HG02759 (cell line): ENCODE measurements around the gene TEDC2.
"Not testable (repeated sequence)": the region's sequence is repeated elsewhere in the genome, so short reads cannot be mapped to it uniquely, and the experiment has no call there.

Experiments
- ATAC-seq: cut with Tn5 transposase; IDR thresholded peaks from one replicate; pipeline ENCODE4 v1.9.1; 2021; ENCODE audit warnings: mild to moderate bottlenecking, moderate library complexity; ENCODE audit not compliant: unreplicated experiment

The TEDC2 gene

DNA sequence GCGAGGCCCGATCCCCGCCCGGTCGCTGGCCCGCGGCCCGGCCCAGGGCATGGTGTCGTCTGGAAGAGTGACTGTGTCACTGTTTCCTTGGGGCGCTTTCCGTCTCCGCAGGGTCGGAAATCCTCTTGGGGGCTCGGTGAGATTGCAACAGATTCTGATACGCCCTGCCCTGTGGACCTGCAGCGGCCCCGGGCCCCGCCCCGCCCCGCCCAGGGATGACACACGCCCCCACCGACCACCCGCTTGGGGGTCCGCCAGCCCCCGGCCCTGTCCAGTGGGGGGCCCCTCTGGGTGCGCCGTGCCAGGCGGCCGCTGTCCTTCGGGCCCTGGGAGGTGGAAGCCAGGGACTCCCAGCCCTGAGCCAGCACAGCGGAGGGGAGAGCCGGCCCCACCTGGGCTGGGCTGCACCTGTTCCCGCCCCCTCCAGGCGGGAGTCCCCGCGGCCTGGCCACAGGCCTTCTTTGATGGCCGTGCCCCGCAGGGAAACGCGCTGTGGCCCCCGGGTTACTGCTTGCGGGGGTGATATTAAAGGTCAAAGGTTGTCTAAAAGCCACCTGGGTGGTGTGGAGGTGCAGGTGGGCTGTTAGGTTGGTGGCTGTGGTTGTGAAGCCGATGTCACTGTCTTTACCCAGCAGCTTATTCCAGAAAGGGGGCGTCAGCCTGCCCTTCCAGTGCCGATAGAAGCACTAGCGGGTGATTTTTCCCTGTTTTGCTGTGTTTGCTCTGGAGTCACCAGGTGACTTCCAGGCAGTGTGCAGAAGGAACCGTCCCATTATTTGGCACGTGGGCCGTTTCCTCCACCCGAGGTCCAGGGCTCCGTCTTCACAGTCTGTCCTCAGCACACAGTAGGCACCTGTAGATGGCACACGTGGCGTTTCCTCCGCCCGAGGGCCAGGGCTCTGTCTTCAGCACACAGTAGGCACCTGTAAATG lies 15.8 kb downstream of the TEDC2 start:
- ATAC-seq = peak; percentile 12

DNA sequence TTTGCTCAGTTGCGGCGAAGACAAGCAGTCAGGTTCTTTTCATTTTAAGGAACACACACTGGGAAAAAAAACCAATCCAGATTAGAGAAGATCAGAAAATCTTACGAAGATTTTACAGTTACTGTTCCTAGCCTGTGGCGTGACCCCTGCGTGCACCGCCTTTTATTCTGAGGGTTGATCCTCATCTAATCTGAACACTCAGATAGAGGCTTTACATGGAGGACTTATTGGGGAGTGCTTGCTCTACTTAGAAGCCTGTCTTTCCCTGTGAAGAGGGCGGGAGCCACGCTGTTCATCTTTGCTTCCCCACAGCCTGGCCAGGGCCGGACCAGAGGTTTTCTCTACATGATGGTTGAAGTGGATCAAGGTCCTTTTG lies 16.4 kb downstream of the TEDC2 start:
- ATAC-seq = no peak

DNA sequence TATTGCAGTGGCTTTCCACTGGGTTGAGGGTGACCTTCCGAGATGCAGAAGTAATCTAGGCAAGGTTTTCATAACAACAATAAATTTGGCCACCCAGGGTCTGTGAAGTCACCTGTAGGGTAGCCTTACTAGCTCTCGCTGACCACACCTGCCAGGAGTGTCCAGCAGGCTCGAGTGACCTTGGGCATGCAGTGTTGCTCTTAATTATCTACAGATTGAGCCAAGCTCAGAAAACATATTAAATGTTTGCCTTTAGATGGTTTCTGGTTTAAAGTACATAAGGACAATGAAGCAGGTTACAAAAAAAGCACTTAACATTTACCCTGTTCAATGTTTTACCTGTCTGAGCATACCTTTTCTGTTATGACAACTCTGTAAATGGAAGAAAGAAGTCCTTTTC lies 16.8 kb downstream of the TEDC2 start:
- ATAC-seq = no peak

DNA sequence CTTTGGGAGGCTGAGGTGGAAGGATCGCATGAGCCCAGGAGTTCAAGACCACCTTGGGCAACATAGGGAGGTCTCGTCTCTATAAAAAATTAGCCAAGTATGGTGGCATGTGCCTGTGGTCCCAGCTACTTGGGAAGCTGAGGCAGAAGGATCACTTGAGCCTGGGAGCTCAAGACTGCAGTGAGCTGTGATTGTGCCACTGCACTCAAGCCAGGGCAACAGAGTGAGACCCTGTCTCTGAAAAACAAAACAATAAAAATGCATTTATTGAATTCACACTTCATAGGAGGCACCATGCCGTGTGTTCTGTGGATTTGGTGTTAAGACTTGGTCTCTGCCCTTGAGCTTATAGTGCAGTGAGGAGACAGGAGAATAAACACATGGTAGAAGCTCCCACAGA lies 17.4 kb downstream of the TEDC2 start:
- no peak for ATAC-seq

DNA sequence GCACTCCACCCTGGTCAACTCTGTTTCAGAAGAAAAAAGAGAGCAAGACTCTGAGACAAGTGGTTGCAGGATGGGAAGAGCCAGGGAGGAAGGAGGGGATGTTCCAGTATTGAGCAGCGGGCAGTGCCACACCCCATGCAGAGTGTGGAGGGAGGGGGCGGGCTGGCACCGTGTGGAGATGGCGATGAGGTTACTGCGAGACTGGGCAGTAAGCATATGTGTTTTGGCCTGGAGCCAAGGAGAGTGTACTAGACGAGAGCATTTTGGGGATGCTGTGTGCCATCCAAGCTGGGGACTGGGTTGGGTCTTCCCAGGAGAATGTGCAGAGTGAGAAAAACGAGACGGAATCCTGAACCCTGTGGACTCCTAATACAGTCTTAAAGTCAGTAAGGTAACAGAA lies 18.4 kb downstream of the TEDC2 start:
- no peak for ATAC-seq

DNA sequence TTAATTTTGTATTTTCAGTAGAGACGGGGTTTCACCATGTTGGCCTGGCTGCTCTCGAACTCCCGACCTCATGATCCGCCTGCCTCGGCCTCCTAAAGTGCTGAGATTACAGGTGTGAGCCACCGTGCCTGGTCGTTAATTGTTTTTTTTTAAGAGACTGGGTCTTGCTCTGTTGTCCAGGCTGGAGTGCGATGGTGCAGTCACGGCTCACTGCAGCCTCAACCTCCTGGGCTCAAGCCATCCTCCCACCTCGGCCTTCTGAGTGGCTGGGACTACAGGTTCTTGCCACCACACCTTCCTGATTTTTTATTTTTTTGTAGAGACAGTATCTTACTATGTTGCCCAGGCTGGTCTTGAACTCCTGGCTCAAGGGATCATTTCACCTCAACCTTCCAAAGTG lies 20.1 kb downstream of the TEDC2 start:
- not testable (repeated sequence) for ATAC-seq

DNA sequence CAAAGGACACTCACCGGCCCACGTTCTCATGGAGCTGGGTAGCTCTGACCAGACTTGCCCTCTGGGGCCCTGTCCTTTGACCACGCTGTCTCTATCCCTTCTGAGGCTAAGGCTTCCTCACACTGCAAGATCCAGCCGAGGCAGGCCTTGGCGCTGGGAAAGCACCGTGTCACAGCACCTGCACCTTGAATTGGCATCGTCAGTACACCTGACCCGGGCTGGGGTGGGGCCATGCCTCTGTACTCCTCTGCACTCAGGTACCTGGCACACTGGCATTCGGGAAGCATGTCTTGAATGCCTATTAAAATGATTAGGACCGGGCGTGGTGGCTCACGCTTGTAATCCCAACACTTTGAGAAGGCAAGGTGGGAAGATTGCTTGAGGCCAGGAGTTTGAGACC lies 21.0 kb downstream of the TEDC2 start:
- no peak for ATAC-seq

DNA sequence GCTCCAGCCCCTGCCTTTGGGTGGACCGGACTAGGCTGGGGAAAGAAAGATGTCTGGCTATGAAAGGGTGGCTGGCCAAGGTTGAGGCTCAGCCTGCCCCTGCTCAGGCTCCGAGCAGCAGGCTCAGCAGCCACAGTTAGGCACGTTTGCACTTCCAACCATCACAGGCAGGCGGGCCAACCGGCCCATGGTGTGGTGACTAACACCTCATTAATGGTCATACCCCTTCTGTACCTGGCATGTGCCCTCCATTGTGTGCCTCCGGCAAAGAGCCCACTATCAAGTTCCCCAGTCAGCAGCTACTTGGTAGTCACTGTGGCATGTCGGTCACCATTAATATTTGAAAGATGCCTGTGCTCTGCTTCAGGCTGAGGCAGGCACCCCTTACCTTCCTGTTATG lies 21.8 kb downstream of the TEDC2 start:
- no peak for ATAC-seq

DNA sequence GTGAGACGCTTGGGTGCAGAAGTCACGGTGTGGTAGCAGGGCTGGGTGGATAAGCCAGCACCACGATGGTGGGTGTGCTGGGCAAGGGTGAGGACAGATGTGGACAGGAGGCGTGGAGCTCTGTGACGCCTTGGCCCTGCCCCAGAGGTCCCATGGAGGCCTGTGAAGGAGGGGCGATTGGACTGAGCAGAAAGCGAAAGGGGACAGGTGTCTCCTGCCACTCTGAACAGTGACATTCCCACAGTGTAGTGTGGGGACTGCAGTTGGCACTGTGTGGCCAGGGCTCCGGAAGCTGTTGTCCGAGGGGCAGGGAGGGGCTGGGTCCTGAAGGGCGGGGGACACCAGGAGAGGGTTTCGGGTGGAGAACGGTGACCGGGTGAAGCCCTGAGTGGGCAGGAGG lies 22.3 kb downstream of the TEDC2 start:
- ATAC-seq = no peak

DNA sequence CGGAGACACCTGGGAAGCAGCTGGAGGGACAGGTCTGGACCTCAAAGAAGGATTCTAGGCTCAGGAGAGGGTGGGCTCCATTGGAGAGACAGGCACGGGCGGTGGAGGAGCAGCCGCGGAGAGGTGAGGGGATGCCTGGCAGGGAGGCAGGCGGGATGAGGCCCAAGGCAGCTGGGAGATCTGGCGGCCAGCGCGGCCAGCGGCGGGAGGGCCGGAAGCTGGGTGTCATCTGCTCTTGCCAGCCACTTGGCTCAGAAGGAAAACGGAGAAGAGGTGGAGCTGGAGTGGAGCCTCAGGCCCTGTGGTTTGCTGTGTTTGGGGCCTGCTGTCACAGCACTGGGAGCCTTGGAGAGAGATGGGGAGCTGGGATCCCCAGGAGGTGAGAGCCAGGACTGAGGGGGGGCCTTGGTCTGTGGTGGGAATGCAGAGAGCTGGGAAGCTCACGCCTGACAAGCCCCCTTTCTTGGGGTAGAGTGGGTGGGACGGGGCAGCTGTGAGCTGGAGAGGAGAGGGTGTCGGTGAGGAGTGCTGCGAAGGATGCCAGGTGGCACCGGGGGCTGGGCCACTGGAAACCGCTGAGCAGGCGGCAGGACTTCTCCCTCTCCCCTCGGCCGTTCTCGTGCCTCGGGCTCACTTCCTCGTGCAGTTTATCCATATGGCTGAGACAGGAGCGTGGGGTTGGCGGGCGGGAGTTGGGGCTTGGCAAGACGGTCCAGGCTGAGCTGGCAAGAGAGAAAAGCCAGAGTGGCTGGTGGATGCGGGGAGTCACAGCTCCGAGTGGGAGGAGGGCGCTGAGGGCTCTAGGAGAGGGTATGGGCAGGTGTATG lies 23.0 kb downstream of the TEDC2 start:
- no peak for ATAC-seq

DNA sequence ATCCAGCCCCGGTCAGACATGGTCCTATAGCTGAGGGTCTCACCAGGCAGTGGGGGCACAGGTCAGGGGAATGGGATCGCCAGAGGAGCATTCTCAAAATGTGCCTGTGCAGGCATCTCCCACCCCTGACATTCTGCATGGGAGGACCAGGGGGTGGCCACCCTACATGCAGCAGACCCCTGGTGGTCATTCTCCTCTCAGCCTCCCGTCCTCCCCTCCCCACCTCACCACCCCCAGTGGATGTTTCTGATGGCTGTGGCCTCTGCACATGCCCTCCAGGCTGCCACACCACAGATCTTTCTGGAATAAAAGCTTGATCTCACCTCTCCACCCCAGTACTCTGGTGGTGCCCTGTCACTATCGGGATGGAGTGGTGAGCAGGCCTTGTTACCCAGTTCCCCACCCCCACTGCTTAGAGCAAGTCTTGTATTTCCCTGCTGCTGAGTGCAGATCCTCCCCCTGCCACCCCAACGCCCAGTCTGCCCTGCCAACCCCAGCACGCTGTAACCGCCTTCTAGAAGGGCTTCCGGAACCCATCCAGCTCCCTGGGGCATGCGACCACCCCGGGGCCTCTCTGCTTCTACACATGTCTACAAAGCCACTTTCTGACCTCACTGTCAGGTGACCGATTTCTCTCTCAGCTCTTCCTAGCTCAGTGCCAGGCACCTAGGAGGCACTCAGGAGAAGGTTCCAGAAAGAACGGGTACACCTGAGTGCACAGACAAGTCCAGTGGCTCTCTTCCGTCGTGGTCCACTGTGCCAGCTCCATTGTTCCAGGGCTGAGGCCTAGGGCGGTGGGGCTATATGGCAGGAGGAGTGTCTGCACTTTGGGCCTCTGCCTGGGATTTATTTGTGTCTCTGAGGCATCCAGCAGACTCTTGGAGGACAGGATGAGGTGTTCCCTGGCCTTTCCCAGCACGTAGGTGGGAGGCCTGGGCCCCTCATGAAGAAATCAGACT lies 24.3 kb downstream of the TEDC2 start:
- no peak for ATAC-seq

DNA sequence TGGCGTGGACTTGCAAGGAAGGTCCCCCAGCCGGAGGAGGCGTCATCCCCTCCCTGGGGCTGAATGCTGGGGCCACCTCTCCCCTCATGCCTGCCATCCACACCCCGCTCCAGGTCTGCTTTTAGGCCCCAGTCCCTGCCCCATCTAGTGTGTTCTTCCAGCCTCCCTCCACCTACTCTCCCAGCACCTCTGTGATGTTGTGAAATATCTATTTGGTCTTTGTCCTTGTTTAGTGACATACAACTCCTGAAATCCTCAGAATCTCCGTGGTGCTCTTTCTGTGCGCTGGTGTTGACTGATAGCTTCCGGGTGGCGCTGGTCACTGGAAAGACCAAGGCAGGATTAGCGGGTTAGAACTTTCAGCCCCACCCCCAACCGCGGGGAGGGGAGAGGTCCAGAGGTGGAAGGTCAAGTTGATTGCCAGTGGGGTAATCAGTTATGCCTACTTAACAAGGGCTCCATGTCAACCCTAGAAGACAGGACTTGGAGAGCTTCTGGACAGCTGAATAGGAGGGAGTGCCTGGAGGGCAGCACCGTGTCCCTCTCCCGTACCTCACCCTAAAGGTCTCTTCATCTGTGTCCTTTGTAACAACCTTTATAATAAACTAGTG lies 25.1 kb downstream of the TEDC2 start:
- ATAC-seq = no peak

DNA sequence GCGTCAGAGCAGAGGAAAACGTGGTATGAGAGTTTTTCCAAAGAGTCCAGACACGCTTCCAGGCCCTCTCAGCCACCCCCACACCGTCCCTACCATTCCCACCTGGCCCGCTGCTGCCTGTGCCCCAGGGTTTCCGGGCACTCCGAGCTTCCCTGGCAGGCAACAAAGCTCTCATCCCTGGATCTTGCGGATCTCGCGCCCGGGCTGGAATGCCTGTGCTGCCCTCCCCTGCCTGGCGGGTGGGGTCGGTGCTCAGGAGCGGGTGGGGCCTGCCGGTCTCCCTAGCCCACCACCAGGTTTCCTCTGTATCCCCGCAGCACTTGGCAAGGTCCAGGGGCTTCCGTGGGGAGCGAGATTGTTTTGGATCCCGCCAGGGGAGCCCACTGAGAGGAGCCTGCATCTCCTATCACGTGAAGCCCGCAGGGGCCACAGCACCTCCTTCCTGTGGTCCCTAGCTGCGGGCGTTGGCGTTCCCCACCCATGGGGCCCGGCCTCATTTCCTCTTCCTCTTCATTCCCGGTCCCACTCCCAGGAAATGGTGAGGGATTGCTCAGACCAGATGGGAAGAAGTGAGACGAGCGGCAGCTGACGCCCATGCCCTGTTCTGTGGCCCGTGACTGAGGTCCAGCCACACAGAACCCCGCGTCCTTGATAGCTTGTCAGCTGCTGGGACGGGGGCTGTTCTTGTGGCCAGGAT lies 26.1 kb downstream of the TEDC2 start:
- no peak for ATAC-seq

DNA sequence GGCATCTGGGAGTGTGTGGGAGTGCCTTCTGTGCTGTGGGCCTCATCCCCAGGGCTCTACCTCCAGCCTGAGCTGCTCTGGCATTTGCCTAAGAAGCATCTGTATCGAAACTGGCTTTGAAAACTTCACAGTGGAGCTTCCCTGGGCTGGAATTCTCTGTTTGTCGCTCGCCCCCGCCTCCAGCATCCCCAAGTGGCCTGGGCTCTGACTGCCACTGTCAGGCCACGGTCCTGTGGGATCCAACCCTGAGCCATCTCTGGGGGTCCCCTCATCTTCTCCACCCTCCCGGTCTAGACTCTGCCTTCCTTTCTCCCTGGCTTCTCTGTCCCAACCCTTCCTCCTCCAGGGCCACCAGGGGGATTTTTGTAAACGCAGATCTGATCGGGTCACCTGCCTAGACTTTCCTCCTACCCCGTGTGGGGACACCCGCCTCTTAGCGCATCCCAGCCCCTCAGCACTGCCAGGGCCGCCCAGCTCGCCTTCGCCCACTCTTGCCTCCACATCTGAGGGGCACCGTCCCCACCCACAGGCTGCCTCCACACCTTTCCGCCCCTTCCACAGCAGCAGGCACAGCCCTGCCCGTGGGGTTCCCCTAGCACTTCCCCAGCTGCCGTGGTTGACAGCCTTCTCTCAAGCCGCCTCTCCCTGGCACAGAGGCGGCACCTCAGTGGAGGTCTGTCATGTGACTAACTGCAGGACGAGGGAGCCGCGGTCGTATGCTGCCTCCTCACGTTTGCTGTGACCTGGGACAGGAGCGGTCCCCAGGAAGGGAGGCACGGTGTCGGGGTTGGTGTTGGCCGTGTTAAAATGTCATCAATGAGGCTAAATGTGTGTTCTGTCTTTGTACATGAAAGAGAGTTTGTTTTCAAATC lies 27.0 kb downstream of the TEDC2 start:
- peak; percentile 81 for ATAC-seq

DNA sequence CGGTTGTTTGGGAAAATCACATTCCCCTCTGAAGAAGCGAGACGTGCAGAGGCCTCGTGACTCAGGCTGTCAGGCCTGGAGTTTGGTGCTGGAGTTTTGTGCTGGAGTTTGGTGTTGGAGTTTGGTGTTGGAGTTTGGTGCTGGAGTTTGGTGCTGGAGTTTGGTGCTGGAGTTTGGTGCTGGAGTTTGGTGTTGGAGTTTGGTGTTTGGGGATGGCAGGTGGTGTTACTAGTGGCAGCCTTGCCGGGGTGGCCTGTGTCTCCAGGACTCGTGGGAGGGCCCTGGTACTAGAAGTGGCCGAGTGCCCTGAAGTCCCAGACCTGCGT lies 27.6 kb downstream of the TEDC2 start:
- no peak for ATAC-seq

DNA sequence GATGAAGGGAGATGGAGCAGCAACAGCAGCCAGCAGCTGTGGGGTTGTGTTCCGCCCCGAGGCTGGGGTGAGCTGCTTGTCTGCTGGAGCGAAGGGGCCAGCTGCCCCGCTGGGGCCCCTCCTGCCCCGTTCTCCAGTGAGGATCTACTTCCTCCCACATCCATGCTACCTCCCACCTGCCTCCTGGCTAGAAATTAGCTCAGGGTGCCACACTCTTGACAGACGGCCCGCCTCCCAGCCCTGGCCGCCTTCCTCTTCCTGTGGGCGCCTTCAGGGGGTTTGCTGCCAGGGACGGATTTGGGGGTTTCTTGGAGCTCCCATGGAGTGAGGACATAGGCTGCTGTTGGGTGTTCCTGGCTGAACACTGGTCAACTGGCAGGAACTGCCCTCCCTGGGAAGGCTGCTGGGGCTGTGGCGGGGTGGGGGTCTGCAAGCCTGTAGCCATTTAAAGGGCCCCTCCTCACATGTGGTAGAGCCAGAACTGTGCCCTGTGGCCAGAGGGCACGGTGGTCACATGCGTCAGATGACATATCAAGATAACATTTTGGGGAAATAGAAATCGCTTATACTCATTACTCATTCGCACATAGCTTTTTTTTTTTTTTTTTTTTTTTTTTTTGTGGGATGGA lies 28.1 kb downstream of the TEDC2 start:
- ATAC-seq = no peak

DNA sequence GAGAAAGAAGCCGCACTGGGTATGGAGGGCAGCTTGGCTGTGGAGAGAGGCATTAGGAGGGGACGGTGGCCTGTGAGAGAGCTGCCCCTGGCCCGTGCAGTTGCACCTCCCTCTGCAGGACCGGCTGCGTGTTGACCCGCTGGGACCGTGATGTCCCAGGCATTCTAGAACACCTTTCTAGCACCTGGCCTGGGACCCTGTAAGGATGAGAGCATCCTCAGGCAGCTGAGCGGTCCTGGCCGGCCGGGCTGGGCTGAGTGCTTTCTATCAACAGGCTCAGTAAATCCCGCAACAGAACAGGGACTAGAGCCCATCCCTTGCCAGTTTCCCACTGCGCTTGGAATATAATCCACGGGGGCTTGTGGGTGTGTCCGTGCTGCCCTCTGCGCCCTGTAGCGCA lies 29.7 kb downstream of the TEDC2 start:
- ATAC-seq = no peak

DNA sequence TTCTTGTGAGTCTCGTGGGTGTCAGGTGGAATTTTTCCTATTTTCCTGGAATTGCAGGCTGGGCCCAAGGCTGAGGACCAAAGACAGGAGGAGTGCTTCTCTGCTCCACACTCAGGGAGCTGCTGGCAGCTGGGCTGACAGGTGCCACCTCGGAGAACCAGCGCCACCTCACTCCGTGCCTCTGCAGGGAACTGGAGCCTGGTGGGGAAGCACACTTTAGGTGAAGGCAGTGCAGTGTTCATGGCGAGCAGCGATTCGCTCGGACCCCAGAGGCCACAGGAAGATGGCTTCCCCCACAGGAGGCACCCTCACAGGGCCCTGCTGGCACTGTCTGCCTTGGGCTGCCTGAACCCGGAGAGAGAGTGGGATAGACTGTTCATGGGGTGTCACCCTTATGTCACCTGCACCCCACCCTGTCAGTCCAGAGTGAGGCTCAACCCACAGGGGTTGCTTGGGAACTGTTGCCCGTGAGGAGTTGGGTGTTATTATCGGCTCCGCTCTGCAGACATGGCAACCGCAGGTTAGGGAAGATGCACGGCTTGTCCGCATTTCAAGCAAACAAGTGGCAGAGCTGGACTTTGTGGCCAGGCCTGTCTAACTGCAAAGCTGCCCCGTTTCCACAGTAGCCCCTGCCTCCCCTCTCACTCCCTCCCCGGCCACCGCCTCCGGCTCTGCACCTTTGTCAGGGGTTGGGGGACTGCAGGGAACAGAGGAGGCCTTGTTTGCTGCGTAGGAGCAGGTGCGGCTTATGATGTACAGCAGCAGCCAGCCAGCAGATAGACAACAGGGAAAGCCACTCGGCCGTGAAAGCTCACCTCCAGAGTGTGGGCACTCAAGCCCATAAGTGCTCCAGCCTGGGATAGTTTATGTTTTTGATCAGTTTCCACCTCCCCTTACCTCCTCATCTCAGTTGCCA lies 30.5 kb downstream of the TEDC2 start:
- no peak for ATAC-seq
